Keratinocyte (primary cell): Measurements from ENCODE around the gene ZNF143.

Source experiments
- EZH2 ChIP-seq: IDR thresholded peaks from one replicate; pipeline ENCODE4 v1.6.1; 2012; ENCODE audit warnings: inconsistent platforms, mild to moderate bottlenecking, low read length, moderate library complexity
- TF ChIP-seq, protein P1 (sequence below), 3 experiments: IDR thresholded peaks in 1 of 3; conservative IDR thresholded peaks in 1 of 3; optimal IDR thresholded peaks in 1 of 3; 2 replicates in 2 of 3; 3 replicates in 1 of 3; pipeline versions ENCODE3 to v1.5.1; 2011; ENCODE audit warnings: low read length in 3 of 3, mild to moderate bottlenecking in 3 of 3, moderate library complexity in 2 of 3, control low read depth in 1 of 3, inconsistent platforms in 1 of 3; ENCODE audit not compliant: insufficient read depth in 2 of 3; ENCODE audit errors: extremely low read depth in 1 of 3

DNA sequence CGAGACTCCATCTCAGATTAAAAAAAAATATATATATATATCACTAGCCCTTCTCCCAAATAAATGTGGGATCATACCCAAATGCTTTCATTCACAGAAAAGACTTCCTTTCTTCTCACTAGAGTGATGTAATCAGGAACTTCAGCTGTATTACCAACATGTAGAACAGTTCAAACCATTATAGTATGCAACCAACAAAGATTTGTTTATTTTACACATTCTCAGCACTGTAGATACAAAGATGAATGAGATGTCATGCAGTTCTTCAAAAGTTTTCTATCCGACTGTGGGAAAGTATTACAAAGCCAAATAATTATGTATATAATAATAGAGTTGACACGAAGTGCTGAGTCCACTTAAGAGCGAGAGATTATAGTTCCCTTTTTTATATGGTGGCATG lies 22.2 kb upstream of the ZNF143 start:
- TF ChIP-seq, protein P1, sequence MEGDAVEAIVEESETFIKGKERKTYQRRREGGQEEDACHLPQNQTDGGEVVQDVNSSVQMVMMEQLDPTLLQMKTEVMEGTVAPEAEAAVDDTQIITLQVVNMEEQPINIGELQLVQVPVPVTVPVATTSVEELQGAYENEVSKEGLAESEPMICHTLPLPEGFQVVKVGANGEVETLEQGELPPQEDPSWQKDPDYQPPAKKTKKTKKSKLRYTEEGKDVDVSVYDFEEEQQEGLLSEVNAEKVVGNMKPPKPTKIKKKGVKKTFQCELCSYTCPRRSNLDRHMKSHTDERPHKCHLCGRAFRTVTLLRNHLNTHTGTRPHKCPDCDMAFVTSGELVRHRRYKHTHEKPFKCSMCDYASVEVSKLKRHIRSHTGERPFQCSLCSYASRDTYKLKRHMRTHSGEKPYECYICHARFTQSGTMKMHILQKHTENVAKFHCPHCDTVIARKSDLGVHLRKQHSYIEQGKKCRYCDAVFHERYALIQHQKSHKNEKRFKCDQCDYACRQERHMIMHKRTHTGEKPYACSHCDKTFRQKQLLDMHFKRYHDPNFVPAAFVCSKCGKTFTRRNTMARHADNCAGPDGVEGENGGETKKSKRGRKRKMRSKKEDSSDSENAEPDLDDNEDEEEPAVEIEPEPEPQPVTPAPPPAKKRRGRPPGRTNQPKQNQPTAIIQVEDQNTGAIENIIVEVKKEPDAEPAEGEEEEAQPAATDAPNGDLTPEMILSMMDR (optimal IDR thresholded peaks at IDR 0.05 in 1 of 3, IDR thresholded peaks at IDR 0.05 in 1 of 3, conservative IDR thresholded peaks at IDR 0.05 in 1 of 3; ENCODE audit: extremely low read depth in 1 of 3, insufficient read depth in 2 of 3, low read length in 3 of 3) = no peak
- TF ChIP-seq EZH2 = no peak
